GM21360 (cell line): ENCODE measurements around the gene ERFL.

Source experiments
- ATAC-seq: cut with Tn5 transposase; IDR thresholded peaks from one replicate; pipeline ENCODE4 v1.9.1; 2021; ENCODE audit warnings: mild to moderate bottlenecking, moderate library complexity; ENCODE audit not compliant: unreplicated experiment

Gene ERFL

GRCh38 chr19:41928221-41928683, at the start of gene ERFL:
ERFL (minus strand) TSS chr19:41928449; CDS start chr19:41912919, 15,530 bp downstream.
- no peak for ATAC-seq

- no peak for ATAC-seq
Observed at GRCh38 chr19:41977916-41978315, 49.7 kb upstream of the ERFL start.

- no peak for ATAC-seq
Observed at GRCh38 chr19:41974652-41975051, 46.4 kb upstream of the ERFL start.

GRCh38 chr19:41971363-41971762, 43.1 kb upstream of the ERFL start:
- no peak for ATAC-seq

- no peak for ATAC-seq
Observed at GRCh38 chr19:41969772-41970458, 41.7 kb upstream of the ERFL start.

- ATAC-seq: no peak
Observed at GRCh38 chr19:41968751-41969595, 40.7 kb upstream of the ERFL start.

GRCh38 chr19:41967054-41967783, 39.0 kb upstream of the ERFL start:
- no peak for ATAC-seq

GRCh38 chr19:41965106-41965505, 36.9 kb upstream of the ERFL start:
- no peak for ATAC-seq

- no peak for ATAC-seq
Observed at GRCh38 chr19:41960973-41961372, 32.7 kb upstream of the ERFL start.

GRCh38 chr19:41959056-41960053, 31.1 kb upstream of the ERFL start, which contains the start of gene RABAC1:
RABAC1 (minus strand) TSS chr19:41959321; CDS start chr19:41959292, 29 bp downstream.
- peak; percentile 70 for ATAC-seq

GRCh38 chr19:41958367-41959055, 30.3 kb upstream of the ERFL start:
- peak; percentile 42 for ATAC-seq

GRCh38 chr19:41957838-41958366, 29.7 kb upstream of the ERFL start:
- no peak for ATAC-seq

- ATAC-seq: no peak
Observed at GRCh38 chr19:41957161-41957837, 29.1 kb upstream of the ERFL start.

- no peak for ATAC-seq
Observed at GRCh38 chr19:41956621-41957020, 28.4 kb upstream of the ERFL start.

- ATAC-seq: no peak
Observed at GRCh38 chr19:41955521-41955920, 27.3 kb upstream of the ERFL start.

GRCh38 chr19:41951686-41952172, 23.5 kb upstream of the ERFL start:
- no peak for ATAC-seq

- ATAC-seq: no peak
Observed at GRCh38 chr19:41947091-41947490, 18.8 kb upstream of the ERFL start.

- ATAC-seq: no peak
Observed at GRCh38 chr19:41945135-41945766, 17.0 kb upstream of the ERFL start.
